HepG2 (cell line): ENCODE results near the gene SIRPA. TPM values are rescaled to one million over a fixed set of nuclear protein-coding genes. Genes with fewer than 3 reads are reported as not detected.

ENCODE experiments used
- ARID3A ChIP-seq: IDR thresholded peaks from 2 replicates; pipeline ENCODE4 v1.6.1; 2012; ENCODE audit warnings: low read depth, low read length, improper control_type of control experiment
- ARID5B ChIP-seq: IDR thresholded peaks from 2 replicates; pipeline ENCODE4 v1.4.0; 2020; ENCODE audit warnings: mild to moderate bottlenecking, missing genetic modification reagents
- ARNT ChIP-seq: fragments of 450-650 bp; IDR thresholded peaks from 2 replicates; pipeline ENCODE4 v1.6.1; 2017
- CERS6 ChIP-seq: sonication (generic); formaldehyde crosslinking; IDR thresholded peaks from 2 replicates; pipeline ENCODE4 v1.5.0; 2020; ENCODE audit warnings: missing genetic modification reagents
- ETV6 ChIP-seq: sonication (generic); formaldehyde crosslinking; conservative IDR thresholded peaks from 2 replicates; pipeline ENCODE4 v1.4.0; 2020; ENCODE audit warnings: missing genetic modification reagents
- KLF15 ChIP-seq: sonication (generic); formaldehyde crosslinking; IDR thresholded peaks from 2 replicates; pipeline ENCODE4 v1.8.1; 2023; ENCODE audit warnings: borderline replicate concordance, mild to moderate bottlenecking, inconsistent platforms, missing genetic modification reagents, mixed read lengths
- MEIS1 ChIP-seq: sonication (generic); formaldehyde crosslinking; IDR thresholded peaks from 2 replicates; pipeline ENCODE4 v1.9.0; 2021; ENCODE audit warnings: mild to moderate bottlenecking, missing genetic modification reagents, moderate library complexity, borderline replicate concordance
- MIER3 ChIP-seq: IDR thresholded peaks from 2 replicates; pipeline ENCODE4 v1.6.1; 2016; ENCODE audit warnings: missing compliant biosample characterization, borderline replicate concordance
- PRDM4 ChIP-seq: sonication (generic); formaldehyde crosslinking; IDR thresholded peaks from 2 replicates; pipeline ENCODE4 v1.9.0; 2021; ENCODE audit warnings: missing genetic modification reagents, borderline replicate concordance
- RARA ChIP-seq: IDR thresholded peaks from 2 replicates; pipeline ENCODE4 v1.6.1; 2016; ENCODE audit warnings: missing genetic modification reagents, missing compliant biosample characterization
- RBFOX2 ChIP-seq: fragments of 200-400 bp; formaldehyde crosslinking; IDR thresholded peaks from 2 replicates; pipeline ENCODE4 v1.6.1; 2017; ENCODE audit warnings: low read depth, mild to moderate bottlenecking, low read length
- SP140L ChIP-seq: sonication (generic); formaldehyde crosslinking; IDR thresholded peaks from 2 replicates; pipeline ENCODE4 v1.4.0; 2020; ENCODE audit warnings: missing genetic modification reagents, borderline replicate concordance
- SRSF4 ChIP-seq: fragments of 200-400 bp; formaldehyde crosslinking; IDR thresholded peaks from one replicate; pipeline ENCODE4 v1.6.1; 2018; ENCODE audit warnings: mild to moderate bottlenecking, low read depth, low read length, moderate library complexity; ENCODE audit not compliant: poor library complexity, severe bottlenecking
- ZNF44 ChIP-seq: sonication (generic); formaldehyde crosslinking; IDR thresholded peaks from 2 replicates; pipeline ENCODE4 v1.5.1; 2020; ENCODE audit warnings: mild to moderate bottlenecking, missing genetic modification reagents
- ZNF761 ChIP-seq: sonication (generic); formaldehyde crosslinking; conservative IDR thresholded peaks from 2 replicates; pipeline ENCODE4 v1.4.0; 2020; ENCODE audit warnings: mild to moderate bottlenecking, missing genetic modification reagents
- ZNF784 ChIP-seq: sonication (generic); formaldehyde crosslinking; IDR thresholded peaks from 2 replicates; pipeline ENCODE4 v1.5.1; 2020; ENCODE audit warnings: missing genetic modification reagents, mild to moderate bottlenecking, borderline replicate concordance
- ZZZ3 ChIP-seq: sonication (generic); formaldehyde crosslinking; IDR thresholded peaks from 2 replicates; pipeline ENCODE4 v1.4.0; 2020; ENCODE audit warnings: missing genetic modification reagents, mild to moderate bottlenecking, borderline replicate concordance
- polyA plus RNA-seq, 8 experiments: library from polyadenylated mRNA; depleted of rRNA in 3 of 8; stranded (reverse) in 7 of 8; unstranded in 1 of 8; fragments of >200 nt; fragmentation: Illumina TruSeq in 4 of 8; extraction: Trizol in 4 of 8; gene quantifications; 2 replicates each; pipeline versions ENCODE4 v1.2.1 to v1.2.3, GENCODE V29; 2011 to 2016; ENCODE audit warnings: low read depth in 4 of 8, missing spikeins in 1 of 8, mixed read lengths in 1 of 8; ENCODE audit not compliant: insufficient read depth in 1 of 8
- total RNA-seq, 5 experiments: library from RNA; depleted of rRNA; stranded (reverse); fragments of >200 nt; fragmentation: Illumina TruSeq; extraction: Trizol; gene quantifications; 2 replicates each; pipeline ENCODE4 v1.2.3, GENCODE V29; 2016; ENCODE audit warnings: low read depth in 1 of 5
- TF ChIP-seq, protein P1 (sequence below): sonication (generic); formaldehyde crosslinking; IDR thresholded peaks from 2 replicates; pipeline ENCODE4 v1.4.0; 2020; ENCODE audit warnings: missing genetic modification reagents

SIRPA gene
- total and polyA plus RNA-seq, 2 of the 13 experiments (the other 11 are each of a cell fraction or from before 2014, with no cell fraction given), result 7.2 to 17.6 TPM

- TF ChIP-seq PRDM4 (CRISPR knock-in tag) (no peak), ARNT (no peak), CERS6 (CRISPR knock-in tag) (no peak), MIER3 (no peak; the same call in 1 of the 2 replicates), ZNF44 (CRISPR knock-in tag) (no peak), KLF15 (no peak), ZZZ3 (no peak), ARID3A (no peak), SRSF4 (no peak), SP140L (CRISPR knock-in tag) (no peak), ETV6 (CRISPR knock-in tag) (no peak), RBFOX2 (no peak), MEIS1 (CRISPR knock-in tag) (no peak), ZNF784 (CRISPR knock-in tag) (no peak), ZNF761 (peak; percentile 65), RARA (CRISPR knock-in tag) (peak; percentile 3; the same call in 1 of the 2 replicates), ARID5B (no peak)
- TF ChIP-seq, protein P1, sequence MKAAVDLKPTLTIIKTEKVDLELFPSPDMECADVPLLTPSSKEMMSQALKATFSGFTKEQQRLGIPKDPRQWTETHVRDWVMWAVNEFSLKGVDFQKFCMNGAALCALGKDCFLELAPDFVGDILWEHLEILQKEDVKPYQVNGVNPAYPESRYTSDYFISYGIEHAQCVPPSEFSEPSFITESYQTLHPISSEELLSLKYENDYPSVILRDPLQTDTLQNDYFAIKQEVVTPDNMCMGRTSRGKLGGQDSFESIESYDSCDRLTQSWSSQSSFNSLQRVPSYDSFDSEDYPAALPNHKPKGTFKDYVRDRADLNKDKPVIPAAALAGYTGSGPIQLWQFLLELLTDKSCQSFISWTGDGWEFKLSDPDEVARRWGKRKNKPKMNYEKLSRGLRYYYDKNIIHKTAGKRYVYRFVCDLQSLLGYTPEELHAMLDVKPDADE (CRISPR knock-in tag), result no peak
Measured at GRCh38 chr20:1874450-1875182, 20.6 kb upstream of the SIRPA start (continued).
